ENCODE measurements around the gene PACSIN1.

DNA sequence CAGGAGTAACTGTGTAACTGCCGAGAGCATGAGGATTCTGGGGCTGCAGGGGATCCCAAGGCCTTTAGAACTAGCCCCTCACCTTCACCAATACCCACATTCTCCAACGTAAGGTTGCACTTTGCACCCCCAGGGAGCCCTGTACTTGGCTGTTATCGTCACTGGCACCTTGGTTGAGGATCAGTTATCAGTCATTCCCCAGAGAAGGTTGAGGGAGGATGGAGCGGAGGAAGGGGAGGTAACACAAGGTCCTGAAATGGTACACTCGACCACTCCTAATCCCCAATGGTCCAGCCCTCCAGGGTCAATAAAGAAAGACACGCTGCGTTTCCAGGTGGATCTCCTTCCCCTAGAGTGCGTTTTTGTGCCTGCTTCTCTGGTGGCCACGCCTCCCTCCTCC, 91.4 kb downstream of the PACSIN1 start:
- TF ChIP-seq, protein P1, sequence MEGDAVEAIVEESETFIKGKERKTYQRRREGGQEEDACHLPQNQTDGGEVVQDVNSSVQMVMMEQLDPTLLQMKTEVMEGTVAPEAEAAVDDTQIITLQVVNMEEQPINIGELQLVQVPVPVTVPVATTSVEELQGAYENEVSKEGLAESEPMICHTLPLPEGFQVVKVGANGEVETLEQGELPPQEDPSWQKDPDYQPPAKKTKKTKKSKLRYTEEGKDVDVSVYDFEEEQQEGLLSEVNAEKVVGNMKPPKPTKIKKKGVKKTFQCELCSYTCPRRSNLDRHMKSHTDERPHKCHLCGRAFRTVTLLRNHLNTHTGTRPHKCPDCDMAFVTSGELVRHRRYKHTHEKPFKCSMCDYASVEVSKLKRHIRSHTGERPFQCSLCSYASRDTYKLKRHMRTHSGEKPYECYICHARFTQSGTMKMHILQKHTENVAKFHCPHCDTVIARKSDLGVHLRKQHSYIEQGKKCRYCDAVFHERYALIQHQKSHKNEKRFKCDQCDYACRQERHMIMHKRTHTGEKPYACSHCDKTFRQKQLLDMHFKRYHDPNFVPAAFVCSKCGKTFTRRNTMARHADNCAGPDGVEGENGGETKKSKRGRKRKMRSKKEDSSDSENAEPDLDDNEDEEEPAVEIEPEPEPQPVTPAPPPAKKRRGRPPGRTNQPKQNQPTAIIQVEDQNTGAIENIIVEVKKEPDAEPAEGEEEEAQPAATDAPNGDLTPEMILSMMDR (IDR thresholded peaks at IDR 0.05), result no peak
- TF ChIP-seq POLR2A (IDR thresholded peaks at IDR 0.05), result no peak

All from stomach (tissue), 4 donors.